ENCODE data around the gene KIAA1549. TPM values are rescaled to one million over a fixed set of nuclear protein-coding genes. Genes with fewer than 3 reads are reported as not detected.

Gene KIAA1549
- total and polyA plus RNA-seq, 2 of the 4 experiments (the other 2 are of a cell fraction), result 1.3 to 3.3 TPM

- Histone ChIP-seq H4K5ac (ENCODE audit: low read depth, low read length) (no peak overlapping the region), H4K8ac (ENCODE audit: low read depth in 2 of 2, low read length in 2 of 2) (no peak overlapping the region; a peak in 1 of 4 replicates), H2BK15ac (ENCODE audit: low read depth, low read length) (no peak overlapping the region), H3K27me3 (ENCODE audit: control insufficient read depth, insufficient read depth, low read length) (no peaks in the 10 kb centered on the region), H3K79me1 (ENCODE audit: low read depth in 1 of 2, low read length in 2 of 2) (peaks cover 8 to 14% of the 10 kb centered on the region in 2 experiments; a peak in 3 of 4 replicates), H4K20me1 (ENCODE audit: insufficient read depth, low read length) (no peaks in the 10 kb centered on the region), H3K9me3 (ENCODE audit: control insufficient read depth, insufficient read depth, low read length) (no peaks in the 10 kb centered on the region), H3K4me3 (ENCODE audit: insufficient read depth, low read depth, low read length) (no peak overlapping the region), H2BK120ac (ENCODE audit: low read depth, low read length) (no peak overlapping the region), H3K4me1 (ENCODE audit: control insufficient read depth, insufficient read depth, low read length) (peaks cover 9% of the 10 kb centered on the region), H3K36me3 (ENCODE audit: control insufficient read depth, insufficient read depth, low read length) (peaks cover 2% of the 10 kb centered on the region; the same call in 1 of the 2 replicates), H3K23ac (ENCODE audit: low read depth, low read length) (no peak overlapping the region), H3K9ac (ENCODE audit: low read depth, low read length) (no peak overlapping the region), H2AK5ac (ENCODE audit: low read depth, low read length) (no peak overlapping the region; the same call in 1 of the 2 replicates), H3K4me2 (ENCODE audit: low read depth, low read length) (peak overlapping the region; percentile 1; the same call in 1 of the 2 replicates), H3K27ac (ENCODE audit: insufficient read depth, low read length) (no peak overlapping the region), H2BK20ac (ENCODE audit: low read depth, low read length) (no peak overlapping the region), H3K9me1 (ENCODE audit: insufficient read depth, low read length) (peaks cover 10% of the 10 kb centered on the region), H3K4ac (ENCODE audit: low read depth, low read length) (peak overlapping the region; percentile 4; the same call in 1 of the 2 replicates), H2AFZ (replicated peaks; ENCODE audit: low read length, poor library complexity) (no peak overlapping the region), H3K18ac (ENCODE audit: low read depth, low read length) (no peak overlapping the region), H3K14ac (replicated peaks; ENCODE audit: low read depth, low read length) (no peak overlapping the region), H4K91ac (ENCODE audit: insufficient read depth, low read depth, low read length) (no peak overlapping the region), H2AK9ac (replicated peaks; ENCODE audit: low read depth, low read length, poor library complexity) (no peak overlapping the region), H3K56ac (ENCODE audit: extremely low read depth, insufficient read depth, low read length) (no peak overlapping the region), H2BK5ac (ENCODE audit: low read depth, low read length, poor library complexity, severe bottlenecking) (no peak overlapping the region)
- ChIA-PET POLR2A (ENCODE audit: unreplicated experiment) (no interaction called here), CTCF (no interaction called here)
- TF ChIP-seq MAFK (IDR thresholded peaks at IDR 0.05; ENCODE audit: low read depth, low read length), result no peak
- TF ChIP-seq RCOR1 (IDR thresholded peaks at IDR 0.05; ENCODE audit: insufficient replicate concordance, low read length), result no peak
- no peak for TF ChIP-seq RAD21 (IDR thresholded peaks at IDR 0.05; ENCODE audit: low read length)
- TF ChIP-seq MXI1 (IDR thresholded peaks at IDR 0.05; ENCODE audit: borderline replicate concordance, low read depth, low read length), result no peak
- TF ChIP-seq, protein P1, sequence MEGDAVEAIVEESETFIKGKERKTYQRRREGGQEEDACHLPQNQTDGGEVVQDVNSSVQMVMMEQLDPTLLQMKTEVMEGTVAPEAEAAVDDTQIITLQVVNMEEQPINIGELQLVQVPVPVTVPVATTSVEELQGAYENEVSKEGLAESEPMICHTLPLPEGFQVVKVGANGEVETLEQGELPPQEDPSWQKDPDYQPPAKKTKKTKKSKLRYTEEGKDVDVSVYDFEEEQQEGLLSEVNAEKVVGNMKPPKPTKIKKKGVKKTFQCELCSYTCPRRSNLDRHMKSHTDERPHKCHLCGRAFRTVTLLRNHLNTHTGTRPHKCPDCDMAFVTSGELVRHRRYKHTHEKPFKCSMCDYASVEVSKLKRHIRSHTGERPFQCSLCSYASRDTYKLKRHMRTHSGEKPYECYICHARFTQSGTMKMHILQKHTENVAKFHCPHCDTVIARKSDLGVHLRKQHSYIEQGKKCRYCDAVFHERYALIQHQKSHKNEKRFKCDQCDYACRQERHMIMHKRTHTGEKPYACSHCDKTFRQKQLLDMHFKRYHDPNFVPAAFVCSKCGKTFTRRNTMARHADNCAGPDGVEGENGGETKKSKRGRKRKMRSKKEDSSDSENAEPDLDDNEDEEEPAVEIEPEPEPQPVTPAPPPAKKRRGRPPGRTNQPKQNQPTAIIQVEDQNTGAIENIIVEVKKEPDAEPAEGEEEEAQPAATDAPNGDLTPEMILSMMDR (conservative IDR thresholded peaks at IDR 0.05; ENCODE audit: low read depth, low read length), result no peak
- no peak for TF ChIP-seq FOS (IDR thresholded peaks at IDR 0.05; ENCODE audit: low read depth, low read length)
- no peak for TF ChIP-seq ELK1 (IDR thresholded peaks at IDR 0.05; ENCODE audit: borderline replicate concordance, low read depth, low read length)
- no peak for TF ChIP-seq CEBPB (IDR thresholded peaks at IDR 0.05; ENCODE audit: low read depth, low read length)
- TF ChIP-seq RFX5 (IDR thresholded peaks at IDR 0.05; ENCODE audit: low read depth, low read length), result no peak
- no peak for TF ChIP-seq CHD1 (IDR thresholded peaks at IDR 0.05; ENCODE audit: low read depth, low read length)
- TF ChIP-seq SMC3 (IDR thresholded peaks at IDR 0.05; ENCODE audit: low read depth, low read length), result no peak
- TF ChIP-seq POLR2A (IDR thresholded peaks at IDR 0.05; ENCODE audit: low read depth, low read length), result no peak
- no peak for TF ChIP-seq USF2 (IDR thresholded peaks at IDR 0.05; ENCODE audit: low read depth, low read length)
- no peak for TF ChIP-seq BHLHE40 (IDR thresholded peaks at IDR 0.05; ENCODE audit: low read depth, low read length)
- TF ChIP-seq MAZ (IDR thresholded peaks at IDR 0.05; ENCODE audit: borderline replicate concordance, low read depth, low read length), result no peak
- no peak for TF ChIP-seq NFE2L2 (IDR thresholded peaks at IDR 0.05; ENCODE audit: low read depth, low read length)
- BruUV-seq (replicated peaks), result no TSS peak
- 97% methylated on average over 8 of the region's 10 CpGs; no CpG with 5 or more reads in 1 of the 2 experiments for WGBS, 2 experiments (ENCODE audit: extremely low coverage in 2 of 2, insufficient read length in 1 of 2)
- no peak; the same call in 1 of the 2 replicates for ATAC-seq (ENCODE audit: low read depth)
- no peak for DNase-seq
- in situ Hi-C loops (cut with MboI; ENCODE audit: low sequenced_read_pairs) (no loop called here), intact Hi-C loops (cut with micrococcal nuclease) (no loop called here), dilution Hi-C loops (cut with HindIII; ENCODE audit: low sequenced_read_pairs, unreplicated experiment) (no loop called here)
Measured at GRCh38 chr7:138918756-138919155, 62.4 kb downstream of the KIAA1549 start.
